Heart left ventricle (tissue), 13 donors: ENCODE data around the gene C3AR1.
"Not testable (repeated sequence)": the region's sequence is repeated elsewhere in the genome, so short reads cannot be mapped to it uniquely, and the experiment has no call there.

Experiments used
- CTCF ChIP-seq, 12 donors: fragments of 200-600 bp; sonication (generic) in 4 of 12; IDR thresholded peaks; one replicate each; pipeline versions ENCODE4 v1.5.0 to v1.8.0; 2018 to 2022; ENCODE audit warnings: antibody characterized with exemption in 12 of 12, mild to moderate bottlenecking in 5 of 12
- POLR2A ChIP-seq, 2 donors: fragments of 450-650 bp; IDR thresholded peaks; one replicate each; pipeline ENCODE4 v1.6.1; 2017; ENCODE audit warnings: antibody characterized with exemption in 2 of 2, mild to moderate bottlenecking in 2 of 2, moderate library complexity in 2 of 2
- donor health status: ischemic (EF 13 %, LVEDD 7.1; RV severe dilation, severe dysfunction).
- donor health status: DM: no; HTN: yes; CAD: no.
- donor health status: DM: no; HTN: no; CAD: no.
- donor health status: ischemic (EF 25% LVEDD 6.9; RV normal size, moderate dysfunction).
- donor health status: ischemic (EF 25% LVEDD 5.7; RV mildly dilated, moderate dysfunction).
- donor health status: ischemic (EF 35%, LVEDD 5.7; RV mildly dilated, moderate dysfunction).
- donor health status: nonischemic (EF 11% LVEDD 7.7; RV severe dilation, severe dysfunction).
- donor health status: DM: yes; HTN: yes; CAD: no.
- donor health status: PGD.
- donor health status: ischemic (EF 29% LVEDD 5.4; RV normal size, mild dysfunction).
- donor health status: nonischemic (EF 23%, LVEDD 6.1; RV moderate dilation, normal function).

GRCh38 chr12:8113117-8113516, 47.0 kb upstream of the C3AR1 start:
- not testable (repeated sequence) for TF ChIP-seq CTCF, POLR2A (IDR thresholded peaks at IDR 0.05)
